Right renal cortex interstitium (tissue), 3 donors: ENCODE data around the gene CIAO3. TPM values are rescaled to one million over a fixed set of nuclear protein-coding genes. Genes with fewer than 3 reads are reported as not detected.

ENCODE experiments used
- DNase-seq, 3 donors: peaks; one replicate each; pipeline ENCODE4 v3.0.0-alpha.2; 2013; ENCODE audit warnings: low read depth in 3 of 3, low spot score in 2 of 3
- polyA plus RNA-seq, 3 donors: library from polyadenylated mRNA; unstranded; fragments of 120-200 nt; gene quantifications; one replicate each; pipeline ENCODE4 v1.2.1, GENCODE V29; 2013; ENCODE audit not compliant: insufficient read length in 3 of 3

Gene CIAO3
- polyA plus RNA-seq, 3 donors, result 18.9 to 23.4 (median 22.8) TPM

DNA sequence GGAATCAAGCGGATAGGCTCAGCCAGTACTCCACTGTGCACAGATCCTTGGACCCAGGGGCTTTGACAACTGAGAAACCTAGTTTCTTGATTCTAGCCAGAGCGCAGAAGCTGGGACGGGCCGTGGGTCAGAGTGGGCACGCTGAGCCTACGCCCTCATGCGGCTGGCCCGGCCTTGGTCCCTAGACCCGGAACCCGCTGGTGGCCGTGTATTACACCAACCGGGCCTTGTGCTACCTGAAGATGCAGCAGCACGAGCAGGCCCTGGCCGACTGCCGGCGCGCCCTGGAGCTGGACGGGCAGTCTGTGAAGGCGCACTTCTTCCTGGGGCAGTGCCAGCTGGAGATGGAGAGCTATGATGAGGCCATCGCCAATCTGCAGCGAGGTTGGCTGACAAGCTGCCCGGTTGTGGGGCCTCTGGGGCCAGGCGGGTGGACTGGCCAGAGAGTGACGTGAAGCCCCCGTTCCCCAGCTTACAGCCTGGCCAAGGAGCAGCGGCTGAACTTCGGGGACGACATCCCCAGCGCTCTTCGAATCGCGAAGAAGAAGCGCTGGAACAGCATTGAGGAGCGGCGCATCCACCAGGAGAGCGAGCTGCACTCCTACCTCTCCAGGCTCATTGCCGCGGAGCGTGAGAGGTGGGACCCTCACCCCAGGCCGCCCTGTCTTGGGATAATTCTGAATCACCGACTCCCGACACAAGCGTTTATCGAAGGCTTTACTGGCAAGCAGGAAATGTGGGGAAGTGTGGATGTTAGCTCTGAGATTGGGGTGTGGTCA, 59.6 kb downstream of the CIAO3 start:
- DNase-seq, result no peak

DNA sequence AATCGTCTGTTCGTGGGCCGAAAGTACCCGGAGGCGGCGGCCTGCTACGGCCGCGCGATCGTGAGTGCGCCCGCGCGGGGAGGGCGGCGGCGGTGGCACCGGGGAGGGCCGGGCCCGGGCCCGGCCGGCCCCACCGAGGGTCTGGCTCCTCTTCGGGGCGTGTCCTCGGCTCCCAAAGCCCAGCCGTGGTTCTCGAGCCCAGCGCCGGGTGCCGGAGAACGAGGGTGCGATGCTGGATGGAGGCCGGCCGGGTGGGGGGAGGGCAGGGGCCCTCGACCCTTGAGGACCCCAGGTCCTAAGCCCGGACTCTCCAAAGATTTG, 60.2 kb downstream of the CIAO3 start:
- no peak for DNase-seq

DNA sequence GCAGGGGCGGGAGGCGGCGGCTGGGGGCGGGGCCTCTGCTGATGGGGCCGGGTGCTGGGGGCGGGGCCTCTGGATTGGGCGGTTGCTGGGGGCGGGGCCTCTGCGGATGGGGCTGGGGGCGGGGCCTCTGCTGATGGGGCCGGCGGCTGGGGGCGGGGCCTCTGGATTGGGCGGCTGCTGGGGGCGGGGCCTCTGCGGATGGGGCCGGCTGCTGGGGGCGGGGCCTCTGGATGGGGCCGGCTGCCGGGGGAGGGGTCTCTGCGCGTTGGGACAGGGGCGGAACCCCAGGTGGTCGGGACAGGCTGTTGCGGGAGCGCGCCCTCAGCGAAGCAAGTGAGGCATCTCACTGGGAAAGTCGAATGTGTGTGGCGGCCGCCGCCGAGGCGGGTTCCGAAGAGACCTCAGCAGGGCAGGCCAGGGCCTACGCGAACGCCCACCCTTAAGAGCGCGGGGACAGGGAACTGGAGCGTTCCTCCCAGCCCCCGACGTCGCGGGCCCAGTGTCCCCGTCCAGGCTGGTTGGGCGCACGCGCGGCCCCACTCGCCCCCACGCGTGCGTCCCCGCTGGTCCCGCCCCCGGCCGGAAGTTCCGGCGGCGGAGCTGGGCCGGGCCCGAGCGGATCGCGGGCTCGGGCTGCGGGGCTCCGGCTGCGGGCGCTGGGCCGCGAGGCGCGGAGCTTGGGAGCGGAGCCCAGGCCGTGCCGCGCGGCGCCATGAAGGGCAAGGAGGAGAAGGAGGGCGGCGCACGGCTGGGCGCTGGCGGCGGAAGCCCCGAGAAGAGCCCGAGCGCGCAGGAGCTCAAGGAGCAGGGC, 60.8 kb downstream of the CIAO3 start, which contains the start of gene STUB1:
Gene STUB1 (plus strand): TSS at position 597 of the 811 bp plus-strand sequence. CDS start 116 bp downstream, at position 713.
- peak in 1 of 3 donors; percentile 52 for DNase-seq

Other genes with a start within 250 kb of the CIAO3 start
- 10 to 100 TPM; 18.2 to 19.8 (median 18.2) TPM for gene CAPN15, start 213.3 kb downstream of the CIAO3 start, polyA plus RNA-seq
- 1 to 10 TPM; 7.4 to 8.6 (median 7.5) TPM for gene PRR35, start 180.6 kb downstream of the CIAO3 start, polyA plus RNA-seq
- 1 to 10 TPM; 6.4 to 6.9 (median 6.6) TPM for gene NHLRC4, start 174.0 kb downstream of the CIAO3 start, polyA plus RNA-seq
- gene PIGQ, start 171.0 kb downstream of the CIAO3 start, polyA plus RNA-seq, result 10 to 100 TPM; 49.8 to 55.6 (median 50.4) TPM
- gene RAB40C, start 150.9 kb downstream of the CIAO3 start, polyA plus RNA-seq, result 10 to 100 TPM; 12.7 to 16.6 (median 14.4) TPM
- gene WFIKKN1, start 110.0 kb downstream of the CIAO3 start, polyA plus RNA-seq, result 1 to 10 TPM in 1 of 3 donors, under 1 TPM in 2; 0.82 to 1.2 (median 0.94) TPM
- gene METTL26, start 104.7 kb downstream of the CIAO3 start, polyA plus RNA-seq, result 10 to 100 TPM; 34.8 to 45.2 (median 42.0) TPM
- 10 to 100 TPM; 11.1 to 15.5 (median 12.5) TPM for gene MCRIP2, start 99.2 kb downstream of the CIAO3 start, polyA plus RNA-seq
- gene WDR90, start 91.6 kb downstream of the CIAO3 start, polyA plus RNA-seq, result 10 to 100 TPM; 22.4 to 27.5 (median 22.8) TPM
- 10 to 100 TPM; 58.2 to 68.2 (median 60.6) TPM for gene RHOT2, start 72.9 kb downstream of the CIAO3 start, polyA plus RNA-seq
- gene RHBDL1, start 65.3 kb downstream of the CIAO3 start, polyA plus RNA-seq, result 1 to 10 TPM in 2 of 3 donors, under 1 TPM in 1; 0.58 to 1.5 (median 1.1) TPM
- gene STUB1, start 60.6 kb downstream of the CIAO3 start, polyA plus RNA-seq, result 100 to 1,000 TPM; 117 to 125 (median 120) TPM
- 10 to 100 TPM; 56.0 to 68.0 (median 65.2) TPM for gene JMJD8, start 56.7 kb downstream of the CIAO3 start, polyA plus RNA-seq
- 10 to 100 TPM in 1 of 3 donors, 1 to 10 TPM in 2; 9.2 to 10.2 (median 9.5) TPM for gene WDR24, start 50.6 kb downstream of the CIAO3 start, polyA plus RNA-seq
- gene FBXL16, start 35.2 kb downstream of the CIAO3 start, polyA plus RNA-seq, result 1 to 10 TPM in 2 of 3 donors, under 1 TPM in 1; 0.96 to 1.8 (median 1.1) TPM
- gene METRN, start 25.9 kb downstream of the CIAO3 start, polyA plus RNA-seq, result 1 to 10 TPM; 4.5 to 6.0 (median 5.2) TPM
- gene ANTKMT, start 19.9 kb downstream of the CIAO3 start, polyA plus RNA-seq, result 10 to 100 TPM in 2 of 3 donors, 1 to 10 TPM in 1; 8.4 to 11.0 (median 10.2) TPM
- 1 to 10 TPM in 2 of 3 donors, under 1 TPM in 1; 0.74 to 1.3 (median 1.2) TPM for gene CCDC78, start 14.6 kb downstream of the CIAO3 start, polyA plus RNA-seq
- gene HAGHL, start 13.9 kb downstream of the CIAO3 start, polyA plus RNA-seq, result 1 to 10 TPM; 3.4 to 4.0 (median 3.8) TPM
- 10 to 100 TPM; 12.1 to 24.9 (median 13.8) TPM for gene MSLN, start 19.7 kb upstream of the CIAO3 start, polyA plus RNA-seq
- gene RPUSD1, start 47.4 kb upstream of the CIAO3 start, polyA plus RNA-seq, result 10 to 100 TPM; 10.1 to 11.0 (median 10.4) TPM
- gene CHTF18, start 47.6 kb upstream of the CIAO3 start, polyA plus RNA-seq, result 10 to 100 TPM; 16.0 to 21.1 (median 16.5) TPM
- gene GNG13, start 59.7 kb upstream of the CIAO3 start, polyA plus RNA-seq, result under 1 TPM in 2 of 3 donors, not detected in 1; 0.12 to 0.31 TPM
- 10 to 100 TPM; 13.8 to 16.3 (median 13.9) TPM for gene LMF1, start 230.0 kb upstream of the CIAO3 start, polyA plus RNA-seq
- gene SOX8, start 240.8 kb upstream of the CIAO3 start, polyA plus RNA-seq, result 1 to 10 TPM; 2.8 to 3.2 (median 3.0) TPM